Kidney (tissue), 14 donors: ENCODE measurements around the gene TEX264. TPM values are rescaled to one million over a fixed set of nuclear protein-coding genes. Genes with fewer than 3 reads are reported as not detected.

Experiments
- DNase-seq, 5 donors: peaks; one replicate each; pipeline ENCODE4 v3.0.0-alpha.2; 2013 to 2020
- FAIRE-seq: peaks from 2 replicates; lab custom pipeline; 2012; peaks lifted over from hg19 to GRCh38; lab: Jason Lieb, UNC
- H3K27ac ChIP-seq, 2 donors: one replicate each; pipeline ENCODE4 v1.7.0; 2013; ENCODE audit warnings: low read depth in 2 of 2, low read length in 2 of 2, inconsistent platforms in 1 of 2
- H3K27me3 ChIP-seq: one replicate; pipeline ENCODE4 v1.7.1; 2013; ENCODE audit warnings: low read length, inconsistent platforms; ENCODE audit not compliant: control insufficient read depth, insufficient read depth
- H3K36me3 ChIP-seq, 3 donors: one replicate each; pipeline versions ENCODE4 v1.7.0 to v1.7.1; 2013; ENCODE audit warnings: low read length in 3 of 3, control low read depth in 1 of 3, inconsistent platforms in 1 of 3; ENCODE audit not compliant: insufficient read depth in 3 of 3, control insufficient read depth in 2 of 3
- H3K4me1 ChIP-seq, 3 donors: one replicate each; pipeline versions ENCODE4 v1.7.0 to v1.7.1; 2013; ENCODE audit warnings: low read length in 3 of 3, inconsistent platforms in 1 of 3, low read depth in 1 of 3; ENCODE audit not compliant: control insufficient read depth in 2 of 3, insufficient read depth in 2 of 3
- H3K4me3 ChIP-seq, 3 donors: one replicate each; pipeline versions ENCODE4 v1.7.0 to v1.8.1; 2013; ENCODE audit warnings: low read length in 3 of 3, control low read depth in 1 of 3, inconsistent platforms in 1 of 3
- H3K9ac ChIP-seq, 3 donors: one replicate each; pipeline versions ENCODE4 v1.7.0 to v1.7.1; 2013; ENCODE audit warnings: low read length in 3 of 3, control low read depth in 1 of 3, inconsistent platforms in 1 of 3
- H3K9me3 ChIP-seq, 3 donors: one replicate each; pipeline versions ENCODE4 v1.7.0 to v1.7.1; 2013; ENCODE audit warnings: low read length in 3 of 3, control low read depth in 1 of 3, inconsistent platforms in 1 of 3; ENCODE audit not compliant: control insufficient read depth in 2 of 3, insufficient read depth in 1 of 3
- intact Hi-C: fragments of 100-400 bp; cut with DNase I; formaldehyde crosslinking; loops from one replicate; pipeline ENCODE4 v1.11.1; 2022
- polyA plus RNA-seq: library from polyadenylated mRNA; stranded (reverse); fragments of 350-450 nt; fragmentation: Illumina TruSeq; extraction: RNeasy Lipid Tissue Mini Kit (QIAGEN cat#74804); gene quantifications from one replicate; pipeline ENCODE4 v1.2.3, GENCODE V29; 2014; ENCODE audit warnings: low read depth, low replicate concordance; ENCODE audit not compliant: insufficient read depth
- total RNA-seq: library from RNA; stranded (reverse); fragmentation: NEBNext Ultra II Directional; extraction: Animal tissue kit (Norgen Biotek cat#: 25700); gene quantifications from one replicate; pipeline ENCODE4 v1.2.1, GENCODE V29; 2021
- TF ChIP-seq, protein P1 (sequence below): IDR thresholded peaks from 3 replicates; pipeline ENCODE4 v1.5.1; 2012; ENCODE audit warnings: mild to moderate bottlenecking, moderate library complexity, borderline replicate concordance; ENCODE audit not compliant: insufficient read depth; ENCODE audit errors: extremely low read depth
- donor health status: control.
- donor health status: control.
- donor health status: control.
- donor health status: control.
- donor health status: control.
- donor health status: DM: yes; HTN: yes; CAD: no.
- donor health status: Normal renal cell carcinoma (clear cell type).

TEX264 gene
- total and polyA plus RNA-seq, 2 donors from 2014 or later, result 68.0 to 208 TPM

GRCh38 chr3:51718547-51719409, 47.7 kb downstream of the TEX264 start:
- TF ChIP-seq, protein P1, sequence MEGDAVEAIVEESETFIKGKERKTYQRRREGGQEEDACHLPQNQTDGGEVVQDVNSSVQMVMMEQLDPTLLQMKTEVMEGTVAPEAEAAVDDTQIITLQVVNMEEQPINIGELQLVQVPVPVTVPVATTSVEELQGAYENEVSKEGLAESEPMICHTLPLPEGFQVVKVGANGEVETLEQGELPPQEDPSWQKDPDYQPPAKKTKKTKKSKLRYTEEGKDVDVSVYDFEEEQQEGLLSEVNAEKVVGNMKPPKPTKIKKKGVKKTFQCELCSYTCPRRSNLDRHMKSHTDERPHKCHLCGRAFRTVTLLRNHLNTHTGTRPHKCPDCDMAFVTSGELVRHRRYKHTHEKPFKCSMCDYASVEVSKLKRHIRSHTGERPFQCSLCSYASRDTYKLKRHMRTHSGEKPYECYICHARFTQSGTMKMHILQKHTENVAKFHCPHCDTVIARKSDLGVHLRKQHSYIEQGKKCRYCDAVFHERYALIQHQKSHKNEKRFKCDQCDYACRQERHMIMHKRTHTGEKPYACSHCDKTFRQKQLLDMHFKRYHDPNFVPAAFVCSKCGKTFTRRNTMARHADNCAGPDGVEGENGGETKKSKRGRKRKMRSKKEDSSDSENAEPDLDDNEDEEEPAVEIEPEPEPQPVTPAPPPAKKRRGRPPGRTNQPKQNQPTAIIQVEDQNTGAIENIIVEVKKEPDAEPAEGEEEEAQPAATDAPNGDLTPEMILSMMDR, result peak; percentile 72
- Histone ChIP-seq H3K9me3 (no peaks in the 10 kb centered on the region), H3K4me3 (no peak overlapping the region), H3K27ac (no peak overlapping the region), H3K36me3 (no peaks in the 10 kb centered on the region), H3K4me1 (no peaks in the 10 kb centered on the region), H3K9ac (no peak overlapping the region), H3K27me3 (no peaks in the 10 kb centered on the region)
- FAIRE-seq (no peak), DNase-seq (peak in 4 of 5 donors; percentile 61 to 71 (median 62))
- intact Hi-C loops, result no loop called here

DNA sequence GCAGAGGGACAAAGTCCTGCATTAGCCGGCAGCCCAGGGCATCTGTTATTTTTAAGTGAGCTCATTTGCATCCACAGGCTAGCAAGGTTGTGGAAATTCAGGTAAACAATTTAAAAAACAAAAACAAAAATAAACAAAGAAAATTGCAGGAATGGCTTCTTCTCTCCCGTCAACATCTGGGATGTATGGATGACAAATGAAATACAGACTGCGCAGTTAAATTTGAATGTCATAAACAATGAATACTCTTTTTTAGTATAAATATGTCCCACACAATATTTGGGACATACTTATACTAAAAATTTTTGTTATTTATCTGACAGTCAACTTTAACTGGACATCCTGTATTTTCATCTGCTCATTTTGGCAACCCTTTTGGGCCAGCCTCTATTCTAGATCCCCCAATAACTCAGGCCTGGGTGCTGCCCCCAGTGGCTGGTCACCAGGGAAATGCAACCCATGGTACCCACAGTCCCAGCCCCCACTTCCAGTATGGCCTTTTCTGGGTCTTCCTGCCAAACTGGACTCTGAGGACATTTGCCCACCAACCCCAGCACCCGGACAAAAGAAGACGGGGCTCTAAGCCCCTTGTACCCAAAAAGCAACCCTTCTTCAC, 48.5 kb downstream of the TEX264 start:
- TF ChIP-seq, protein P1, result no peak
- no peak for FAIRE-seq
- no peaks in the 10 kb centered on the region for H3K4me1 ChIP-seq
- H3K4me3 ChIP-seq, result no peak overlapping the region
- DNase-seq, result no peak
- H3K36me3 ChIP-seq, result no peaks in the 10 kb centered on the region
- no peak overlapping the region for H3K9ac ChIP-seq
- intact Hi-C loops, result no loop called here
- no peak overlapping the region for H3K27ac ChIP-seq
- no peaks in the 10 kb centered on the region for H3K9me3 ChIP-seq
- no peaks in the 10 kb centered on the region for H3K27me3 ChIP-seq

- no peaks in the 10 kb centered on the region for H3K27me3 ChIP-seq
- TF ChIP-seq, protein P1, result no peak
- no peak for DNase-seq
- intact Hi-C loops, result no loop called here
- no peak overlapping the region for H3K4me3 ChIP-seq
- FAIRE-seq, result no peak
- H3K27ac ChIP-seq, result no peak overlapping the region
- no peaks in the 10 kb centered on the region for H3K9me3 ChIP-seq
- H3K9ac ChIP-seq, result no peak overlapping the region
- H3K4me1 ChIP-seq, result no peaks in the 10 kb centered on the region
- H3K36me3 ChIP-seq, result no peaks in the 10 kb centered on the region
Observed at GRCh38 chr3:51720292-51721061, 49.4 kb downstream of the TEX264 start.
